Cardiac muscle cell (in vitro differentiated cells and primary cell): Measurements from ENCODE around the gene SKP2. TPM values are rescaled to one million over a fixed set of nuclear protein-coding genes. Genes with fewer than 3 reads are reported as not detected.

Experiments used
- DNase-seq, 2 donors: peaks; one replicate each; pipeline versions ENCODE4 v3.0.0 to v3.0.0-alpha.2; 2010 to 2017; ENCODE audit warnings: low read depth in 1 of 2, low spot score in 1 of 2
- H3K27ac ChIP-seq: fragments of 200-600 bp; sonication (generic); 2 replicates; pipeline ENCODE4 v1.5.1; 2016
- H3K27me3 ChIP-seq: fragments of 200-600 bp; sonication (generic); 2 replicates; pipeline ENCODE4 v1.6.0; 2016; ENCODE audit warnings: control low read depth
- H3K36me3 ChIP-seq: fragments of 200-600 bp; sonication (generic); 2 replicates; pipeline ENCODE4 v1.5.1; 2016; ENCODE audit warnings: control low read depth
- H3K4me1 ChIP-seq: fragments of 200-600 bp; sonication (generic); 2 replicates; pipeline ENCODE4 v1.8.1; 2017; ENCODE audit warnings: low read depth, mild to moderate bottlenecking, mixed run types
- H3K4me3 ChIP-seq: fragments of 200-600 bp; sonication (generic); 2 replicates; pipeline ENCODE4 v1.5.1; 2016; ENCODE audit warnings: mild to moderate bottlenecking
- H3K9me3 ChIP-seq: fragments of 200-600 bp; sonication (generic); 2 replicates; pipeline ENCODE4 v1.5.1; 2017; ENCODE audit warnings: low read depth, mild to moderate bottlenecking, control low read depth
- polyA plus RNA-seq: library from polyadenylated mRNA; unstranded; fragments of >200 nt; fragmentation: Nextera tagmentation; extraction: Ambion mirVana; gene quantifications from 2 replicates; pipeline ENCODE4 v1.2.1, GENCODE V29; 2016
- total RNA-seq: library from RNA; depleted of rRNA; stranded (reverse); fragments of >200 nt; gene quantifications from 2 replicates; pipeline ENCODE4 v1.2.3, GENCODE V29; 2016
- TF ChIP-seq, protein P1 (sequence below): IDR thresholded peaks from 2 replicates; pipeline ENCODE4 v1.5.1; 2012; ENCODE audit warnings: low read depth, mild to moderate bottlenecking, low read length

Gene SKP2
- total and polyA plus RNA-seq, 2 experiments from 2014 or later, result 30.3 to 36.1 TPM

DNA sequence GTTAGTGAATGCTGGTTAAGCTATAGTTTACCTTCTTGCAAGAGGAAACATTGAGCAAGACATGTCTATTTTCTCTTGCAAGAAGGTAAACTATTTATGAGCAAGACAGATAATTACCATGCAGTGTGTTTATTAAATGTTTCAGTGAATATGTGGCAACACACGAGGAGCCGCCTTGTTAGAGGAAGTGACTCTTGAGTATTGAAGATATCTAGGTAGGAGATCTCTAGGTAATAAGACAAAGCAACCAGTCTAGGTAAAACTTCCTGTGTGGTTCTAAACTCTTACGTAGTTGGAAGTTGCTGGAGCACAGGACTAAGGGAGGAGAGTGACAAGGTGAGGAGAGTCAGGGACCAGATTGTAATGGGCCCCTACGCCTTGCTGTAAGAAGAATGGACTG lies 16.8 kb downstream of the SKP2 start:
- Histone ChIP-seq H3K4me3 (no peak overlapping the region), H3K9me3 (no peaks in the 10 kb centered on the region), H3K36me3 (peaks cover 72% of the 10 kb centered on the region), H3K27me3 (no peaks in the 10 kb centered on the region), H3K4me1 (no peaks in the 10 kb centered on the region), H3K27ac (no peak overlapping the region)
- TF ChIP-seq, protein P1, sequence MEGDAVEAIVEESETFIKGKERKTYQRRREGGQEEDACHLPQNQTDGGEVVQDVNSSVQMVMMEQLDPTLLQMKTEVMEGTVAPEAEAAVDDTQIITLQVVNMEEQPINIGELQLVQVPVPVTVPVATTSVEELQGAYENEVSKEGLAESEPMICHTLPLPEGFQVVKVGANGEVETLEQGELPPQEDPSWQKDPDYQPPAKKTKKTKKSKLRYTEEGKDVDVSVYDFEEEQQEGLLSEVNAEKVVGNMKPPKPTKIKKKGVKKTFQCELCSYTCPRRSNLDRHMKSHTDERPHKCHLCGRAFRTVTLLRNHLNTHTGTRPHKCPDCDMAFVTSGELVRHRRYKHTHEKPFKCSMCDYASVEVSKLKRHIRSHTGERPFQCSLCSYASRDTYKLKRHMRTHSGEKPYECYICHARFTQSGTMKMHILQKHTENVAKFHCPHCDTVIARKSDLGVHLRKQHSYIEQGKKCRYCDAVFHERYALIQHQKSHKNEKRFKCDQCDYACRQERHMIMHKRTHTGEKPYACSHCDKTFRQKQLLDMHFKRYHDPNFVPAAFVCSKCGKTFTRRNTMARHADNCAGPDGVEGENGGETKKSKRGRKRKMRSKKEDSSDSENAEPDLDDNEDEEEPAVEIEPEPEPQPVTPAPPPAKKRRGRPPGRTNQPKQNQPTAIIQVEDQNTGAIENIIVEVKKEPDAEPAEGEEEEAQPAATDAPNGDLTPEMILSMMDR, result no peak
- no peak for DNase-seq

DNA sequence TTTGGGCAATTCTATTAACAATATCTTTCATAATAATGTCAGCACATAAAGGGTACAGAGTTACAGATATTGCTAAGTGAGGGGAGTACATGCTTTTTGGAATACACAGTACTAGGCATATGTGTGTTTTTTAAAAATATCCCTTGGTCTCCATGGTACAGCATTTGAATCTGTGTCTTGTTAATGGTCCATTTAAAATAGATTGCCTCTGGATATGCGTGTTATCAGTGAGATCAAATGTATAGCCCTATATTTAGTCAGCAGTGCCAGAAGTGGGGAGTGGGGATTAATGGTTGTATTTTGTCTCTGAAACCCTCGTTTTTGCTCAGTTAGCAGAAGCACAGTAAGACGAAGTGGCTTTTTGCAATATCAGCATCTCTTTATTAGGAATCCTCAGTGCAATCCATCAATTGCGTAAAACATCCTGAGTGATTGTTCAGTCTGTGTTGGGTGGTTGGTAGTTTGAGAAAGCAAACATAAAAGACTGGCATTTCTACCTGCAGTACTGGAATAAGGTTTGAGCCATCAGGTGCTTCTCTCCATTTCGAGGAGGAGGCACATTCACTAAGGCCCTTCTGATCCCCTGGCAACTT lies 19.0 kb downstream of the SKP2 start:
- TF ChIP-seq, protein P1, result no peak
- Histone ChIP-seq H3K4me1 (no peaks in the 10 kb centered on the region), H3K4me3 (no peak overlapping the region), H3K27ac (no peak overlapping the region), H3K27me3 (no peaks in the 10 kb centered on the region), H3K36me3 (peaks cover 75% of the 10 kb centered on the region), H3K9me3 (no peaks in the 10 kb centered on the region)
- no peak for DNase-seq

DNA sequence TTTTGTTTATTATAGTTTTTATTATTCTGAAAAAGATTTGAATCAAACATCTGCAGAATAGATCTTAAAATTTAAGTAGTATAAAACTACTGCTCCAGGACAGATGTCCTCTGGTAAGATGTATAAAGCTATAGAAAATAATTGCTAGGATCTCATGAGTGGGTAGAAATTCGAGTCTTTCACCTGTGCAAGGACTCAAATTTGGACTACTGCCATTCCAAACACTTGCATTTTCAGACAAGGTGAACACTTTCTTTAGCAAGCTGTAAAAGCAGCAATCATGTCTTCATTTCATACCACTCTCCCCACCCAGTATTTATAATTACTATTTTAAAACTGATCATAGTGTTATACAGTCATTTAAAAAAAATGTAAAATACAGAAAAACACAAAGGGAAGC lies 20.7 kb downstream of the SKP2 start:
- Histone ChIP-seq H3K27me3 (no peaks in the 10 kb centered on the region), H3K27ac (no peak overlapping the region), H3K36me3 (peaks cover 73% of the 10 kb centered on the region), H3K9me3 (no peaks in the 10 kb centered on the region), H3K4me1 (no peaks in the 10 kb centered on the region), H3K4me3 (no peak overlapping the region)
- TF ChIP-seq, protein P1, result no peak
- DNase-seq, result no peak

DNA sequence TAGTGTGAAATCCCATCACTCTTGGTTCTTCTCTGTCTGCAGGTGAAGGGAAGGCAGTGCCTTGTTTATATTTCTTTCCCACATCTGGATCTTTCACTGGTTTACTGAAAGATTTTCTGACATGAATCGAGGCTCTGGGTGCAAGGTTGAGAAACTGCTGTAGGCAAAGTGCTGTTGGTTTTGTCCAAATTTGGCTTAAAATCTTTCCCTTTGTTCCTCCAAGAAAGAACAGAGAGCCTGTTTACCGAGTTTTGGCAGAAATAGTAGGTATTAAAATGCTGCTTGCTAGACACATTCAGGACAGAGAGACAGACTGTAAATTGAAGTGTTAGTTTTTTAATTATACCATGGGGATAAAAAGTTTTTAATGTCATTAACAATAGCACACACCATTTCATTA lies 21.5 kb downstream of the SKP2 start:
- TF ChIP-seq, protein P1, result no peak
- peaks cover 68% of the 10 kb centered on the region for H3K36me3 ChIP-seq
- DNase-seq, result no peak
- no peaks in the 10 kb centered on the region for H3K4me1 ChIP-seq
- no peak overlapping the region for H3K4me3 ChIP-seq
- H3K27me3 ChIP-seq, result no peaks in the 10 kb centered on the region
- no peaks in the 10 kb centered on the region for H3K9me3 ChIP-seq
- no peak overlapping the region for H3K27ac ChIP-seq

DNA sequence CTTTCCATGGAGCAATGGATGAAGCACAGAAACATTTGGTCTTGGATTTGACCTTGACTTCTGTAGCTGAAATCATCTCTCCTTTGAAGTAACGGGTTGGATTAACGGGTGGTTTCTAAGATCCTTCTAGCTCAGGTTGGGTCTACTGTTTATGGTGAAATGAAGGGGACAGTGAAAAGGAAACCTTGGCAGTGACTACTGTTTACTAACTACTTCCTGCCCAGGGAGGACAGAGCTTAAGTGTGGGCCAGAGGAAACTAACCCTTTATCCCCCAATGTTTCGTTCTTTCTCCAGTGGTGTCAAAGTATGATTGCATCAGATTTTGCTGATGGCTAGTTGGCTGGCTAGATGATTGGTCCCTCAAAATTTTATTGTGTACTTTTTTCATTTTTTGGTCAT lies 22.2 kb downstream of the SKP2 start:
- DNase-seq, result no peak
- H3K9me3 ChIP-seq, result no peaks in the 10 kb centered on the region
- H3K36me3 ChIP-seq, result peaks cover 69% of the 10 kb centered on the region

More for the DNA sequence above, 22.2 kb downstream of the SKP2 start:
- TF ChIP-seq, protein P1, result no peak
- H3K4me3 ChIP-seq, result no peak overlapping the region
- no peak overlapping the region for H3K27ac ChIP-seq
- H3K27me3 ChIP-seq, result no peaks in the 10 kb centered on the region
- no peaks in the 10 kb centered on the region for H3K4me1 ChIP-seq
